Right lobe of liver (tissue), 6 donors: ENCODE results near the gene FTO. TPM values are rescaled to one million over a fixed set of nuclear protein-coding genes. Genes with fewer than 3 reads are reported as not detected.
A peak's percentile ranks its signal among the peaks of the same experiment; 100 is the strongest.

Source experiments
- ATAC-seq, 4 donors: fragments of 200-7000 bp; cut with Tn5 transposase; one replicate each; pipeline ENCODE4 v1.9.1; 2020; ENCODE audit warnings: mild to moderate bottlenecking in 4 of 4, moderate library complexity in 4 of 4
- DNase-seq, 3 donors: peaks; one replicate each; pipeline ENCODE4 v3.0.0-alpha.2; 2020
- H3K27ac ChIP-seq, 3 donors: fragments of 200-600 bp; one replicate each; pipeline ENCODE4 v1.8.0; 2022
- H3K27me3 ChIP-seq, 2 donors: fragments of 200-600 bp; one replicate each; pipeline ENCODE4 v1.8.0; 2022
- H3K36me3 ChIP-seq, 4 donors: fragments of 200-600 bp; sonication (generic) in 1 of 4; one replicate each; pipeline versions ENCODE4 v1.5.1 to v1.8.0; 2017 to 2022; ENCODE audit warnings: control low read depth in 1 of 4
- H3K4me1 ChIP-seq, 4 donors: fragments of 200-600 bp; sonication (generic) in 1 of 4; one replicate each; pipeline versions ENCODE4 v1.5.1 to v1.8.0; 2017 to 2022; ENCODE audit warnings: control low read depth in 1 of 4
- H3K4me3 ChIP-seq, 3 donors: fragments of 200-600 bp; one replicate each; pipeline ENCODE4 v1.8.0; 2022
- H3K9me3 ChIP-seq, 4 donors: fragments of 200-600 bp; sonication (generic) in 1 of 4; one replicate each; pipeline versions ENCODE4 v1.5.1 to v1.8.0; 2017 to 2022; ENCODE audit warnings: control low read depth in 1 of 4
- CTCF ChIP-seq, 4 donors: fragments of 200-600 bp in 3 of 4; fragments of 450-650 bp in 1 of 4; IDR thresholded peaks; one replicate each; pipeline versions ENCODE4 v1.5.1 to v1.8.0; 2016 to 2022; ENCODE audit warnings: antibody characterized with exemption in 4 of 4, mild to moderate bottlenecking in 2 of 4
- POLR2A ChIP-seq: fragments of 450-650 bp; IDR thresholded peaks from one replicate; pipeline ENCODE4 v1.6.1; 2017; ENCODE audit warnings: antibody characterized with exemption, mild to moderate bottlenecking
- WGBS: methylation state at CpG from one replicate; pipeline ENCODE4 v1.1.6; 2018; ENCODE audit warnings: low coverage, low lambda C conversion rate; ENCODE audit not compliant: insufficient coverage; ENCODE audit errors: missing lambda C conversion rate; 5-methylcytosine and 5-hydroxymethylcytosine counted together
- intact Hi-C, 2 donors: fragments of 100-400 bp; cut with DNase I; formaldehyde crosslinking; loops; one replicate each; pipeline versions ENCODE4 v1.11.2 to v1.14.1; 2022
- total RNA-seq, 6 experiments: library from RNA; depleted of rRNA in 2 of 6; stranded (reverse); fragments of >200 nt in 2 of 6; fragmentation: NEBNext Ultra II Directional in 3 of 6; extraction: Animal tissue kit (Norgen Biotek cat#: 25700) in 3 of 6; gene quantifications; one replicate each; pipeline versions ENCODE4 v1.1.0 to v1.2.4, GENCODE V29; 2016 to 2023
- donor health status: DM: no; HTN: yes; CAD: no.
- donor health status: DM: no; HTN: no; CAD: no.
- donor health status: DM: no; HTN: no; CAD: no.
- donor health status: DM: no; HTN: yes; CAD: no.
- donor health status: DM: no; HTN: yes; CAD: no.

Gene FTO
- total RNA-seq, 6 experiments from 2014 or later = 28.9 to 51.6 (median 33.6) TPM

GRCh38 chr16:53704445-53704813, 473 bp downstream of the FTO start:
- Histone ChIP-seq H3K27ac (peak overlapping the region in 2 of 3 donors; percentile 22 to 41), H3K4me1 (peaks cover 0 to 8% (median 4%) of the 10 kb centered on the region in 4 donors), H3K36me3 (no peaks in the 10 kb centered on the region), H3K27me3 (no peaks in the 10 kb centered on the region), H3K4me3 (peak overlapping the region; percentile 49 to 91 (median 90)), H3K9me3 (no peaks in the 10 kb centered on the region)
- TF ChIP-seq POLR2A (no peak), CTCF (IDR thresholded peaks at IDR 0.05) (no peak)
- intact Hi-C loops = no loop called here
- DNase-seq = no peak
- WGBS = 5% methylated on average over 6 of the region's 6 CpGs
- ATAC-seq = no peak

- ATAC-seq (no peak), DNase-seq (no peak)
- no peaks in the 10 kb centered on the region for H3K27me3 ChIP-seq
- peaks cover 0 to 8% (median 4%) of the 10 kb centered on the region in 4 donors for H3K4me1 ChIP-seq
- no peak overlapping the region for H3K4me3 ChIP-seq
- WGBS = 47% methylated on average over 3 of the region's 3 CpGs
- intact Hi-C loops = no loop called here
- TF ChIP-seq POLR2A = no peak
- no peak for TF ChIP-seq CTCF (IDR thresholded peaks at IDR 0.05)
- H3K36me3 ChIP-seq = no peaks in the 10 kb centered on the region
- no peak overlapping the region for H3K27ac ChIP-seq
- H3K9me3 ChIP-seq = no peaks in the 10 kb centered on the region
These were observed 3.7 kb downstream of the FTO start for GRCh38 chr16:53707671-53708070.

- no peak overlapping the region for H3K27ac ChIP-seq
These were observed 4.5 kb downstream of the FTO start for GRCh38 chr16:53708490-53708889.

GRCh38 chr16:53711390-53711789, 7.4 kb downstream of the FTO start:
- H3K27me3 ChIP-seq = no peaks in the 10 kb centered on the region
- DNase-seq = no peak
- H3K36me3 ChIP-seq = no peaks in the 10 kb centered on the region
- WGBS = 92% methylated on average over 3 of the region's 3 CpGs
- peaks cover 0 to 5% (median 0%) of the 10 kb centered on the region in 4 donors for H3K4me1 ChIP-seq
- intact Hi-C loops = no loop called here
- H3K4me3 ChIP-seq = no peak overlapping the region
- ATAC-seq = no peak
- H3K9me3 ChIP-seq = no peaks in the 10 kb centered on the region
- no peak for TF ChIP-seq CTCF (IDR thresholded peaks at IDR 0.05)
- TF ChIP-seq POLR2A = no peak
- no peak overlapping the region for H3K27ac ChIP-seq

More at GRCh38 chr16:53708490-53708889, 4.5 kb downstream of the FTO start:
- H3K4me1 ChIP-seq = peaks cover 0 to 8% (median 4%) of the 10 kb centered on the region in 4 donors
- intact Hi-C loops = no loop called here
- no peaks in the 10 kb centered on the region for H3K27me3 ChIP-seq
- WGBS = 100% methylated on average over 2 of the region's 2 CpGs
- no peaks in the 10 kb centered on the region for H3K36me3 ChIP-seq
- no peaks in the 10 kb centered on the region for H3K9me3 ChIP-seq
- ATAC-seq = no peak
- DNase-seq = no peak
- TF ChIP-seq CTCF (IDR thresholded peaks at IDR 0.05) (no peak), POLR2A (no peak)
- no peak overlapping the region for H3K4me3 ChIP-seq

GRCh38 chr16:53712065-53712464, 8.1 kb downstream of the FTO start:
- intact Hi-C loops = no loop called here
- H3K27me3 ChIP-seq = no peaks in the 10 kb centered on the region
- no peaks in the 10 kb centered on the region for H3K36me3 ChIP-seq
- ATAC-seq = no peak
- no peaks in the 10 kb centered on the region for H3K9me3 ChIP-seq
- no peak for DNase-seq
- TF ChIP-seq CTCF (IDR thresholded peaks at IDR 0.05) = no peak
- H3K27ac ChIP-seq = no peak overlapping the region
- no peak overlapping the region for H3K4me3 ChIP-seq
- peaks cover 0 to 5% (median 0%) of the 10 kb centered on the region in 4 donors for H3K4me1 ChIP-seq
- 100% methylated on average over 2 of the region's 2 CpGs for WGBS
